HG02642 (cell line): ENCODE data around the gene ZNF169.
"Not testable (repeated sequence)": the region's sequence is repeated elsewhere in the genome, so short reads cannot be mapped to it uniquely, and the experiment has no call there.

ENCODE experiments used
- ATAC-seq: cut with Tn5 transposase; IDR thresholded peaks from one replicate; pipeline ENCODE4 v1.9.1; 2021; ENCODE audit warnings: mild to moderate bottlenecking; ENCODE audit not compliant: unreplicated experiment, poor library complexity

Gene ZNF169

GRCh38 chr9:94281101-94281500 lies 22.0 kb downstream of the ZNF169 start:
- ATAC-seq, result no peak

GRCh38 chr9:94286116-94286515 lies 27.0 kb downstream of the ZNF169 start:
- no peak for ATAC-seq

GRCh38 chr9:94287877-94288513 lies 28.9 kb downstream of the ZNF169 start:
- no peak for ATAC-seq

GRCh38 chr9:94289691-94290090 lies 30.6 kb downstream of the ZNF169 start:
- no peak for ATAC-seq

GRCh38 chr9:94298949-94299599 lies 40.0 kb downstream of the ZNF169 start:
- ATAC-seq, result no peak

- ATAC-seq, result no peak
These were observed 41.6 kb downstream of the ZNF169 start for GRCh38 chr9:94300470-94301301.

GRCh38 chr9:94301583-94301982 lies 42.5 kb downstream of the ZNF169 start:
- no peak for ATAC-seq

- ATAC-seq, result no peak
These were observed 43.3 kb downstream of the ZNF169 start for GRCh38 chr9:94302426-94302825.

- no peak for ATAC-seq
These were observed 44.2 kb downstream of the ZNF169 start for GRCh38 chr9:94303321-94303720.

GRCh38 chr9:94315034-94315984 lies 56.2 kb downstream of the ZNF169 start:
- ATAC-seq, result not testable (repeated sequence)

GRCh38 chr9:94316236-94316635 lies 57.1 kb downstream of the ZNF169 start:
- ATAC-seq, result not testable (repeated sequence)

GRCh38 chr9:94317949-94318657 lies 59.0 kb downstream of the ZNF169 start:
- ATAC-seq, result not testable (repeated sequence)

GRCh38 chr9:94322342-94322940 lies 63.3 kb downstream of the ZNF169 start:
- ATAC-seq, result not testable (repeated sequence)

GRCh38 chr9:94323153-94323798 lies 64.2 kb downstream of the ZNF169 start:
- ATAC-seq, result not testable (repeated sequence)

GRCh38 chr9:94325583-94325982 lies 66.5 kb downstream of the ZNF169 start:
- ATAC-seq, result not testable (repeated sequence)

- not testable (repeated sequence) for ATAC-seq
These were observed 69.4 kb downstream of the ZNF169 start, which contains the start of gene NUTM2F for GRCh38 chr9:94328544-94328943. Gene NUTM2F, minus strand, starts transcription at chr9:94328644. Its CDS starts 21 bp downstream, at chr9:94328623.

- ATAC-seq, result not testable (repeated sequence)
These were observed 77.3 kb downstream of the ZNF169 start for GRCh38 chr9:94336445-94336844.

GRCh38 chr9:94338723-94339122 lies 79.6 kb downstream of the ZNF169 start:
- not testable (repeated sequence) for ATAC-seq
